K562 (cell line): ENCODE measurements around the gene PCDH1. TPM values are rescaled to one million over a fixed set of nuclear protein-coding genes. Genes with fewer than 3 reads are reported as not detected.
"Not testable (repeated sequence)": the region's sequence is repeated elsewhere in the genome, so short reads cannot be mapped to it uniquely, and the experiment has no call there.

Source experiments
- ATAC-seq: fragments of 200-7000 bp; cut with Tn5 transposase; 3 replicates; pipeline ENCODE4 v1.9.1; 2020; ENCODE audit warnings: moderate library complexity
- BruUV-seq: library from RNA; stranded (reverse); fragments of 400-500 nt; replicated peaks from 2 replicates; lab custom pipeline; 2021; lab: Mats Ljungman, UMichigan
- CTCF ChIA-PET: fragments of 300-600 bp; formaldehyde crosslinking; extraction: SDS; loops from one replicate; lab custom pipeline; 2021; ENCODE audit warnings: low intra/inter-chr PET ratio; lab: Yijun Ruan, JAX
- POLR2A ChIA-PET: fragments of 300-600, 350-650 bp; sonication (Branson Sonifier 250); formaldehyde crosslinking; extraction: SDS; loops from one replicate; lab custom pipeline; 2021; ENCODE audit warnings: antibody characterized with exemption, inconsistent platforms; lab: Yijun Ruan, JAX
- DNase-seq, 4 experiments: peaks; one replicate each; pipeline versions ENCODE4 v3.0.0 to v3.0.0-alpha.2; 2011 to 2018; ENCODE audit warnings: low spot score in 3 of 4, mixed read lengths in 3 of 4; ENCODE audit errors: extremely low read depth in 1 of 4
- FAIRE-seq: peaks from 2 replicates; lab custom pipeline; 2011; peaks lifted over from hg19 to GRCh38; lab: Jason Lieb, UNC
- H2AFZ ChIP-seq: 2 replicates; pipeline ENCODE4 v1.6.0; 2011; ENCODE audit warnings: low read depth, low read length, control low read depth, inconsistent platforms
- H3K27ac ChIP-seq: fragments of 200-600 bp; 3 replicates; pipeline ENCODE4 v1.8.0; 2011; ENCODE audit warnings: low read depth, mild to moderate bottlenecking, control low read depth, inconsistent platforms, low read length, moderate library complexity, mixed read lengths; ENCODE audit errors: extremely low read depth
- H3K27me3 ChIP-seq, 2 experiments: fragments of 300-600 bp in 1 of 2; 2 replicates in 1 of 2; 3 replicates in 1 of 2; pipeline versions ENCODE4 v1.6.0 to v1.8.0; 2011; ENCODE audit warnings: inconsistent platforms in 2 of 2, low read length in 2 of 2, mild to moderate bottlenecking in 1 of 2, mixed read lengths in 1 of 2, moderate library complexity in 1 of 2; ENCODE audit not compliant: control insufficient read depth in 2 of 2, insufficient read depth in 2 of 2
- H3K36me3 ChIP-seq: fragments of 300-600 bp; 3 replicates; pipeline ENCODE4 v1.8.0; 2011; ENCODE audit warnings: mild to moderate bottlenecking, low read length, inconsistent platforms; ENCODE audit not compliant: control insufficient read depth, insufficient read depth
- H3K4me1 ChIP-seq, 2 experiments: fragments of 200-600 bp in 1 of 2; replicated peaks in 1 of 2; 2 replicates in 1 of 2; 3 replicates in 1 of 2; pipeline versions ENCODE4 v1.5.1 to v1.8.0; 2011; ENCODE audit warnings: inconsistent platforms in 2 of 2, low read length in 2 of 2, mild to moderate bottlenecking in 1 of 2, mixed read lengths in 1 of 2, moderate library complexity in 1 of 2; ENCODE audit not compliant: control insufficient read depth in 2 of 2, insufficient read depth in 2 of 2
- H3K4me2 ChIP-seq: 2 replicates; pipeline ENCODE4 v1.6.1; 2011; ENCODE audit warnings: low read length, control low read depth, inconsistent platforms, mixed read lengths; ENCODE audit not compliant: insufficient read depth
- H3K4me3 ChIP-seq: fragments of 200-600 bp; sonication (generic), shearing (Covaris generic); 2 replicates; pipeline ENCODE4 v1.5.1; 2016; ENCODE audit warnings: control low read depth, inconsistent platforms
- H3K79me2 ChIP-seq: fragments of 200-600 bp; 3 replicates; pipeline ENCODE4 v1.8.0; 2011; ENCODE audit warnings: low read length, inconsistent platforms; ENCODE audit not compliant: control insufficient read depth, insufficient read depth
- H3K9ac ChIP-seq, 2 experiments: 2 replicates each; pipeline versions ENCODE4 v1.6.0 to v1.6.1; 2011; ENCODE audit warnings: low read depth in 2 of 2, low read length in 2 of 2, control low read depth in 1 of 2, inconsistent platforms in 1 of 2, mild to moderate bottlenecking in 1 of 2, mixed read lengths in 1 of 2; ENCODE audit not compliant: insufficient read depth in 1 of 2
- H3K9me1 ChIP-seq: one replicate; pipeline ENCODE4 v1.6.0; 2011; ENCODE audit warnings: inconsistent platforms, mild to moderate bottlenecking, low read length, moderate library complexity; ENCODE audit not compliant: control insufficient read depth, insufficient read depth
- H3K9me3 ChIP-seq: replicated peaks from 2 replicates; pipeline ENCODE4 v1.5.1; 2011; ENCODE audit warnings: low read depth, low read length, inconsistent platforms; ENCODE audit not compliant: control insufficient read depth, insufficient read depth
- H4K20me1 ChIP-seq: replicated peaks from 2 replicates; pipeline ENCODE4 v1.6.1; 2011; ENCODE audit warnings: low read length, inconsistent platforms, mixed read lengths; ENCODE audit not compliant: control insufficient read depth, insufficient read depth
- ARID2 ChIP-seq: fragments of 450-650 bp; IDR thresholded peaks from 2 replicates; pipeline ENCODE4 v1.6.1; 2017; ENCODE audit warnings: antibody characterized with exemption, mild to moderate bottlenecking
- ETV1 ChIP-seq: fragments of 450-650 bp; conservative IDR thresholded peaks from 2 replicates; pipeline ENCODE4 v1.6.1; 2016; ENCODE audit warnings: missing genetic modification characterization, control low read depth, low read depth, missing compliant biosample characterization
- FOXP1 ChIP-seq: sonication (generic); formaldehyde crosslinking; IDR thresholded peaks from 2 replicates; pipeline ENCODE4 v1.8.0; 2022; ENCODE audit warnings: mild to moderate bottlenecking, missing genetic modification reagents
- JUND ChIP-seq, 2 experiments: IDR thresholded peaks; 2 replicates in 1 of 2; 3 replicates in 1 of 2; pipeline ENCODE4 v1.6.1; 2011; ENCODE audit warnings: borderline replicate concordance in 2 of 2, low read depth in 2 of 2, low read length in 2 of 2, improper control_type of control experiment in 1 of 2, missing biosample characterization in 1 of 2, missing genetic modification characterization in 1 of 2, missing genetic modification reagents in 1 of 2
- MAZ ChIP-seq, 2 experiments: fragments of 450-650 bp in 1 of 2; sonication (generic) in 1 of 2; formaldehyde crosslinking; IDR thresholded peaks in 1 of 2; conservative IDR thresholded peaks in 1 of 2; 2 replicates each; pipeline versions ENCODE4 v1.4.0 to v1.5.0; 2020; ENCODE audit warnings: mild to moderate bottlenecking in 1 of 2, missing genetic modification reagents in 1 of 2
- NKRF ChIP-seq: fragments of 450-650 bp; IDR thresholded peaks from 2 replicates; pipeline ENCODE4 v1.6.1; 2016; ENCODE audit warnings: borderline replicate concordance
- THRA ChIP-seq: fragments of 450-650 bp; IDR thresholded peaks from 2 replicates; pipeline ENCODE4 v1.6.1; 2017; ENCODE audit warnings: mild to moderate bottlenecking, moderate library complexity
- WGBS: fragments of 100-300 bp; shearing (Covaris generic); methylation state at CpG from one replicate; pipeline ENCODE4 v1.1.6; 2016; ENCODE audit warnings: low coverage, mixed read lengths; ENCODE audit not compliant: insufficient coverage; ENCODE audit errors: missing lambda C conversion rate; 5-methylcytosine and 5-hydroxymethylcytosine counted together
- in situ Hi-C: fragments of 300-500 bp; cut with MboI; formaldehyde crosslinking; loops from 4 replicates; pipeline ENCODE4 v1.15.0; 2018; ENCODE audit warnings: inconsistent platforms, mixed read lengths
- intact Hi-C: fragments of 100-400 bp; cut with micrococcal nuclease; formaldehyde crosslinking; loops from 2 replicates; pipeline ENCODE4 v1.14.2; 2022
- polyA plus RNA-seq, 8 experiments: library from polyadenylated mRNA; depleted of rRNA in 4 of 8; stranded (reverse) in 5 of 8; unstranded in 3 of 8; fragments of >200 nt; fragmentation: Nextera tagmentation in 2 of 8; fragmentation: Illumina TruSeq in 1 of 8; extraction: Ambion mirVana in 2 of 8; extraction: Trizol in 1 of 8; gene quantifications; 2 replicates each; pipeline versions ENCODE4 v1.2.1 to v1.2.3, GENCODE V29; 2011 to 2014; ENCODE audit warnings: inconsistent platforms in 1 of 8, missing spikeins in 1 of 8
- total RNA-seq, 7 experiments: library from RNA; depleted of rRNA in 6 of 7; stranded (reverse); fragments of >200 nt in 6 of 7; fragmentation: Illumina TruSeq in 2 of 7; extraction: Trizol in 2 of 7; gene quantifications; 2 replicates each; pipeline versions ENCODE4 v1.2.1 to v1.2.3, GENCODE V29; 2011 to 2021; ENCODE audit warnings: low replicate concordance in 1 of 7

Gene PCDH1
- total and polyA plus RNA-seq, 9 of the 15 experiments (the other 6 are each of a cell fraction or from before 2014, with no cell fraction given), result 0.11 to 3.6 (median 1.9) TPM; not detected in 1

GRCh38 chr5:141821430-141821925 is 56.7 kb downstream of the PCDH1 start (continued):
- TF ChIP-seq NKRF (no peak), MAZ (CRISPR knock-in tag; conservative IDR thresholded peaks at IDR 0.05 in 1 of 2, IDR thresholded peaks at IDR 0.05 in 1 of 2) (peak in 1 of 2 experiments; percentile 51; a peak in 1 of 4 replicates), JUND (IDR thresholded peaks at IDR 0.05; ENCODE audit: borderline replicate concordance, low read depth, low read length) (peak; percentile 75), JUND (tag; IDR thresholded peaks at IDR 0.05; ENCODE audit: borderline replicate concordance, low read depth, low read length) (peak; percentile 20; the same call in 1 of the 3 replicates), FOXP1 (CRISPR knock-in tag) (no peak), ARID2 (peak; percentile 17; the same call in 1 of the 2 replicates), ETV1 (tag) (no peak), THRA (peak; percentile 60; the same call in 1 of the 2 replicates)

- in situ Hi-C loops, result not testable (repeated sequence)
Observed at GRCh38 chr5:141820686-141821085, 57.5 kb downstream of the PCDH1 start.

More at GRCh38 chr5:141820686-141821085, 57.5 kb downstream of the PCDH1 start:
- peaks cover 11 to 21% of the 10 kb centered on the region in 2 experiments; a peak in 4 of 5 replicates for H3K27me3 ChIP-seq
- BruUV-seq, H3K9me1 ChIP-seq, CTCF ChIA-PET, H3K36me3 ChIP-seq, H3K4me3 ChIP-seq, ATAC-seq, H3K9ac ChIP-seq, intact Hi-C loops, H3K4me2 ChIP-seq, H2AFZ ChIP-seq, FAIRE-seq, H3K4me1 ChIP-seq, DNase-seq, H3K27ac ChIP-seq, H3K79me2 ChIP-seq, H4K20me1 ChIP-seq, H3K9me3 ChIP-seq: not testable (repeated sequence)
- WGBS, result 32% methylated on average over 15 of the region's 15 CpGs
- POLR2A ChIA-PET, result interaction anchor here (0.5 to 0.7 kb wide), 4 partner anchors 12 to 150 kb away, joined by 3 read pairs; no protein-coding TSS in a partner anchor
